ENCODE results near the gene PVALB. TPM values are rescaled to one million over a fixed set of nuclear protein-coding genes. Genes with fewer than 3 reads are reported as not detected.

Gene PVALB
- total and polyA plus RNA-seq, 4 donors: 0.56 to 3.4 (median 1.1) TPM

- Histone ChIP-seq H3K36me3 (ENCODE audit: control insufficient read depth in 4 of 4, insufficient read depth in 3 of 4, low read depth in 1 of 4, low read length in 3 of 4) (no peaks in the 10 kb centered on the region), H3K4me1 (ENCODE audit: control insufficient read depth in 4 of 4, insufficient read depth in 4 of 4, low read length in 3 of 4) (no peaks in the 10 kb centered on the region), H3K4me3 (ENCODE audit: low read depth in 1 of 3, low read length in 3 of 3) (no peak overlapping the region), H3K9ac (ENCODE audit: low read depth in 1 of 2, low read length in 2 of 2) (no peak overlapping the region), H3K27ac (ENCODE audit: low read depth in 1 of 2, low read length in 2 of 2) (no peak overlapping the region), H3K9me3 (ENCODE audit: control insufficient read depth in 4 of 4, low read length in 3 of 4) (no peaks in the 10 kb centered on the region), H3K27me3 (ENCODE audit: control insufficient read depth in 4 of 4, insufficient read depth in 4 of 4, low read length in 3 of 4) (peaks cover 0 to 5% (median 0%) of the 10 kb centered on the region in 4 donors)
- 65% methylated on average over 5 of the region's 5 CpGs for WGBS
- DNase-seq (ENCODE audit: low spot score): no peak
- TF ChIP-seq GABPA (IDR thresholded peaks at IDR 0.05 in 1 of 2, conservative IDR thresholded peaks at IDR 0.05 in 1 of 2): no peak
- TF ChIP-seq RAD21 (IDR thresholded peaks at IDR 0.05): no peak
- TF ChIP-seq HNF4G (IDR thresholded peaks at IDR 0.05): no peak
- TF ChIP-seq HNF4A (conservative IDR thresholded peaks at IDR 0.05): no peak
- TF ChIP-seq JUND (IDR thresholded peaks at IDR 0.05): no peak
- TF ChIP-seq EGR1 (IDR thresholded peaks at IDR 0.05; ENCODE audit: low read depth in 2 of 2): no peak
- TF ChIP-seq SP1 (IDR thresholded peaks at IDR 0.05): no peak
- TF ChIP-seq TAF1 (conservative IDR thresholded peaks at IDR 0.05): no peak
- no peak for TF ChIP-seq FOXA2 (IDR thresholded peaks at IDR 0.05)
- no peak for TF ChIP-seq YY1 (IDR thresholded peaks at IDR 0.05)
- TF ChIP-seq FOXA1 (IDR thresholded peaks at IDR 0.05): no peak
- no peak for TF ChIP-seq MAX (IDR thresholded peaks at IDR 0.05)
- no peak for TF ChIP-seq ZBTB33 (IDR thresholded peaks at IDR 0.05)
- TF ChIP-seq RXRA (IDR thresholded peaks at IDR 0.05): no peak
- TF ChIP-seq NR2F2 (IDR thresholded peaks at IDR 0.05): no peak
- no peak for TF ChIP-seq REST (IDR thresholded peaks at IDR 0.05)
- TF ChIP-seq CTCF (IDR thresholded peaks at IDR 0.05; ENCODE audit: low read depth, low read length, missing input control): no peak
Measured at GRCh38 chr22:36846271-36846670, 29.4 kb upstream of the PVALB start.

GRCh38 chr22:36840106-36840505 is 23.3 kb upstream of the PVALB start:
- WGBS: 71% methylated on average over 8 of the region's 8 CpGs
- no peaks in the 10 kb centered on the region for H3K9me3 ChIP-seq (ENCODE audit: control insufficient read depth in 4 of 4, low read length in 3 of 4)
- DNase-seq (ENCODE audit: low spot score): no peak
- peaks cover 0 to 2% (median 0%) of the 10 kb centered on the region in 4 donors for H3K27me3 ChIP-seq (ENCODE audit: control insufficient read depth in 4 of 4, insufficient read depth in 4 of 4, low read length in 3 of 4)
- no peaks in the 10 kb centered on the region for H3K36me3 ChIP-seq (ENCODE audit: control insufficient read depth in 4 of 4, insufficient read depth in 3 of 4, low read depth in 1 of 4, low read length in 3 of 4)
- no peak overlapping the region for H3K9ac ChIP-seq (ENCODE audit: low read depth in 1 of 2, low read length in 2 of 2)
- no peaks in the 10 kb centered on the region for H3K4me1 ChIP-seq (ENCODE audit: control insufficient read depth in 4 of 4, insufficient read depth in 4 of 4, low read length in 3 of 4)
- H3K4me3 ChIP-seq (ENCODE audit: low read depth in 1 of 3, low read length in 3 of 3): no peak overlapping the region
- no peak overlapping the region for H3K27ac ChIP-seq (ENCODE audit: low read depth in 1 of 2, low read length in 2 of 2)
- TF ChIP-seq SP1 (IDR thresholded peaks at IDR 0.05) (no peak), HNF4A (conservative IDR thresholded peaks at IDR 0.05) (no peak), HNF4G (IDR thresholded peaks at IDR 0.05) (no peak), FOXA1 (IDR thresholded peaks at IDR 0.05) (no peak)

All from liver (tissue), 9 donors.